Measurements from ENCODE around the gene SAFB2.

SAFB2 gene

DNA sequence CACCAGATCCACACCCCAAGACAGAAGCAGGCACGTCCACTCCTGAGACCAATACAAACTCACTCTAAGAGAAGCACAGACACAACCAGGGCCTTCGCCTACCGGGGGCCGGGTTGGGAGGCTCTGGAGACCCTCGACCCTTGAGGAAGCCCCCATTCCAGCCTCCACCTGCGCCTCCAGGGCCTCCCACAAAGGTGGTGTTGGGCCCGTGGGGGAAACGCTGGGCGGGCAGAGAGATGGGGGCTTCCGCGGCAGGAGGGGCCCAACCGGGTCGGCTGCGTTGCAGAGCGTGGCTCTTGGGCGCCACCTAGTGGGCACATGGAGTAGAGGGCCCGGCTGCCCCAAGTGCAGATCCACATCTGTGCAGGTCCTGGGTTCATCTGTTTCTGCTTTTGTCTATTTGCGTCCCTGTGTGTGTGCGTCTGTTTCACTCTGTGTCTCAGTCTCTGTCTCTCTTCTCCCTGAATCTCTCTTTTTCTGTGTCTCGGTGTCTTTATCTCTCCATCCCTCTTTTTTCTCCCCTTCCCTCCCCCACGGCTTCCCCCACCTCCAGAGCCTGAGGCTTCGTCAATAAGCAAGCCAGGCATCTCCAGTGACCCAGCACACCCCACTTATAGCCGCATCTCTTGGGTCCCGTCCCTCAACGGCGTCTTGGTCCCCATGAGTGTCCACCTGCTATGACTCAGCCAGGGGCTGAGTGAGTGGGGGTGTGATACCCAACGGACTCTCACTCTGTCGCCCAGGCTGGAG lies 44.3 kb downstream of the SAFB2 start:
- peak; percentile 55 for DNase-seq

GRCh38 chr19:5575590-5575989 lies 47.0 kb downstream of the SAFB2 start:
- DNase-seq = no peak

DNA sequence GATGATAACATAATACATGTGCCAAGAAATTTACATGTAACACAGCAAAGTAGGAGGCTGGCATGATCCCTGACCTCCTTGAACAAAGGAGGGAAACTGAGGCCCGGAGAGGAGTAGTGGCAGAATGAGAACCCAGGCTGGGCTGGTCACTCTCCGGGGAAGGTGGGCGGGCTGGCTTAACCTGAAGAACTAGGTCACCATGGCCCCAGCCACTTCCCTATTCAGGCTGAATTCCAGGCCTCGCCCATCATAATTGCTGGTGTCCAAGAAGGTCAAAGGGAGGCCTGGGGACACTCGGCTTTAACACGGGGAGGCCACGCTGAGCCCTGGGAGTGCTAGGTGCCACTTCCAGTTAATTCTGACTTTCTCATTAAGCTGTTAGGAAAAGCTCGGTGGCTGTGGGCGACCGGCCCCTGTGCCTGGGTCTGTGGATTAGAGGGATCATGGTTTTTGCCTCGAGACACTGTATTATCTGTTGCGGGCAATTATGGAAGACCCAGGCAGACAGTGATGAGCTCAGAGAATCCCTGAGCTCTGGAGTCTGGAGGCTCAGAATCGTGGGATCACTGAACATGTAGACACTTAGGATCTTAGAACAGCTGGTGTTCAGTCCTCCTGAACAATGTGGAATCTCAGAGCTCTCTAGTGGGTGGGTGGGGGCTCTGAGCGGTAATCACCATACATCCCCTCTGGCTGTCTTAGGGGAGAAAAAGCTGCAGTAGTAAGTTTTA lies 49.9 kb downstream of the SAFB2 start:
- DNase-seq = no peak

GRCh38 chr19:5571777-5572176 lies 50.8 kb downstream of the SAFB2 start:
- DNase-seq = no peak

- DNase-seq = no peak
Observed at GRCh38 chr19:5567970-5568407, 54.6 kb downstream of the SAFB2 start.

DNA sequence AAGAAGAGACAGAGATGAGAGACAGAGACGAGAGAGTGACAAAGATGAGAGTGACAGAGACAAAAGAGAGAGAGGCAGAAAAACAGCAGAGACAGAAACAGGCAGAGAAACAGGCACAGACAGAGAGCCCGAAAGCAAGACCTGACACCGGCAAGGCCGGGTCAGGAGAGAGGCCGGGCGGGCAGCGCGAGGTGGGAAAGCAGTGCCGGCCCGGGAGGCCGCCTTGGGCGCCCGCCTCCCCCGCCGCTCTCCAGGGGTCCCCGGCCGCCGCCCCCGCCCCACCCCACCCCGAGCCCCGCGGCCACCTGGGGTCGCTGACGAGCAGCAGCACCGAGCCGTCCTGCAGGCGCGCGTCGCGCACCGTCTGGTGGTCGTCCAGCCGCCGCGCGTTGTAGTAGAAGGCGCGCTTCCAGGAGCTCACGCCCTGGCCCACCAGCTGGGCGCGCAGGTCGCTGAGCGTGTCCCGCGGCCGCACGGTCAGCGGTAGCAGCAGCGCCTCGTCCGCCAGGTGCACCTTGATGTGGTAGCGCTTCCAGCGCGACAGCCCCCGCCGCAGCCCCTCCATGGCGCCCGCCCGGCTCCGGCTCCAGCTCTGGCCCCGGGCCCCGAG lies 55.1 kb downstream of the SAFB2 start, which contains the start of gene TINCR:
TINCR (minus strand) TSS at position 594 of the 610 bp plus-strand sequence.
- DNase-seq = no peak

GRCh38 chr19:5564930-5565329 lies 57.6 kb downstream of the SAFB2 start:
- no peak for DNase-seq

DNA sequence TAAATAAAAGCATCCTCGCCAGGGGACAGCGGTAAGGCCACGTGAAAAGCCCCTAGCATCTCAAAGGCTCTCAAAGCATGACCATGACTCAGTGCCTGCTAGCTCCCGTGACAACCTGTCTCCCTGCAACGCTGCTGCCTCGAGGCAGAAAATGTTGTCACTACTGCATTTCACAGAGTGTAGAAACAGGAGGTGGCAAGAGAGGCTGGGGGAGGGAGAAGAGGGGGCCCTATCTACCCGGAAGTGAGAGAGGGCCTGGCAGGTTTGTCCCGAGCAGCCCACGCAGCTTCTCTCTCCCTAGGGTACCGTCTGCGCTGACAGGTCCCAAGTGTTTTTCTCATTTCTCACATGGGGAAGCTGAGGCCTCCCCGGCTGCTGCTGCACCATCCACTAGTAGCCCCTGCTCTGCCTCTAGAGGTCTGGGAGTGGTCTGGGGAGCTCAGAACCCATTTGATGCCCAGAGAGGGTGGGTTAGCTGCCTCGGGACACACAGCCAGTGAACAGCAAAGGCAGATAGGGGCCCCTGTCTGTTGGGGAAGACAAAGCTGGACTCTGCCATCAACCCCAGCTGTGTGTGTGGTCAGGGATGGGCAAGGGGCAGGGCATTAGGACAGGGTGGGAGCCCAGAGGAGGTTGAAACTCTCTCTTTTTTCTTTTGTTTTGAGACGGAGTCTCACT lies 58.5 kb downstream of the SAFB2 start:
- DNase-seq = peak; percentile 63

- DNase-seq = no peak
Observed at GRCh38 chr19:5563008-5563431, 59.6 kb downstream of the SAFB2 start.

DNA sequence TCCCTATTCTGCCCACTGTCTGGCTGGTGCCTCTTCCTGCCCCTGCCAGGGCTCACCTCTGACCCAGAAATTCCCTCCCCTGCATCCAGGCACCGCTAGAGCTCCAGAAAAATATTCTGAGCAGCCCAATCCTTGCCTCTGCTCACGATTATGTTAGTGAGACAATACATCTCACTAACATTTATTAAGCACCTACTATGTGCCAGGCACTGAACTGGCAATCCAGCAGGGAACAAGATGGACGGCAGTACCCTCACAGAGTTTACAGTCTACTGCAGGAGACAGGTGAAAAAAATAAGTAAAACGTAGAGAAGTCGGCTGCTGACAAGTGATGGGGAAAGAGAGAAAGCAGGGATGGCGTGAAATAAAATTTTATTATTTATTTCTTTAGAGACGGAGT lies 60.3 kb downstream of the SAFB2 start:
- DNase-seq = no peak

DNA sequence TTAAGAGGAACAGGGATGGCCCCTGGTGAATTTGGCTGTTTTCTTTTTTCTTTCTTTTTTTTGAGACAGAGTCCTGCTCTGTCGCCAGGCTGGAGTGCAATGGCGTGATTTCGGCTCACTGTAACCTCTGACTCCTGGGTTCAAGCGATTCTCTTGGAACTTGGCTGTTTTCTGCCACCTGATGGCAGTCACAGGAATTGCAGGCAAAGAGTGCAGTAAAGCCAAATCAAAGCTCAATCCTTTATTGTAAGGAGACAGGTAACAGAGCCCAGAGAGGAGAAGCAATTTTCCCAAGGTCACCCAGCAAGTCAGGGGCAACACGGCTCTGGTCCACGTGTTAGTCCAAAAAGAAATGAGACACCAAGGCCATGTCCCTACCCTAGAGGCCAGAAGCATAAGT lies 61.0 kb downstream of the SAFB2 start:
- no peak for DNase-seq

GRCh38 chr19:5560156-5560555 lies 62.4 kb downstream of the SAFB2 start:
- no peak for DNase-seq

- no peak for DNase-seq
Observed at GRCh38 chr19:5559804-5560133, 62.8 kb downstream of the SAFB2 start.

- DNase-seq = no peak
Observed at GRCh38 chr19:5558101-5558621, 64.4 kb downstream of the SAFB2 start.

- DNase-seq = no peak
Observed at GRCh38 chr19:5557691-5558090, 64.9 kb downstream of the SAFB2 start.

DNA sequence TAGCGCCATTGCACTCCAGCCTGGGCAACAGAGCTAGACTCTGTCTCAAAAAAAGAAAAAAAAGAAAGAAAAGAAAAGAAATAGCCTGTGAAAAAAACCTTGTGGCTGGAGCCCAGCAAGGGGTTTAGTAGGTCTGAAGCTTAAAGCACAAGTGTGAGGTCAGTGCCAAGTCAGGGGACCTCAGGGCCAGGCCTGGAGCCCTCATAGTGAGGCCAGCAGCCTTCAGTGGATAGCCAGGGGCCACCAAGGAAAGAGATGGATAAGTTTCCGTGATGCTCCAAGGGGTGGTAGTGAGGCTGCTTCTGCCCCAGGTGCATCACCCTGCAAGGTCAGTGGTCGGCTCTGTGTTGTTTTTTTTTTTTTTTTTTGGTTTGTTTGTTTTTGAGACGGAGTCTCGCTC lies 67.7 kb downstream of the SAFB2 start:
- DNase-seq = no peak

DNA sequence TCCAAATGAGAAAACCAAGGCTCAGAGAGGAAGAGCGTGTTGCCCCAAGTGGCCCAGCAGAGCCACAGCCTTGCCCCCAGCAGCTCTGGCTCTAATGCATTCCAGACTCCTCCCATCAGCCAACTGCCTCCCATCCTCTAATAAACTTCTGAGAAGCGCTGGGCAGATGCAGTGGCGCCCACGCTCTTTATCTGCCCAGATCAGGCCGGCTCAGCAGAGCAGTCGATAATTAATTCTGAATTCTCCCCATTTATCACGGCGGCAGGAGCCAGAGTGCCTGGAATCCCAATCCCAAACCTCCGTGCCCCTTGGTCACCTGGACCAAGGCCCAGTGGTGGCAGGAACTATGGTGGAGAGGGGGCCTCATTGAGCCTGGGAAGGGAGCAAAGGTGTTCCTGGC lies 68.7 kb downstream of the SAFB2 start:
- no peak for DNase-seq

DNA sequence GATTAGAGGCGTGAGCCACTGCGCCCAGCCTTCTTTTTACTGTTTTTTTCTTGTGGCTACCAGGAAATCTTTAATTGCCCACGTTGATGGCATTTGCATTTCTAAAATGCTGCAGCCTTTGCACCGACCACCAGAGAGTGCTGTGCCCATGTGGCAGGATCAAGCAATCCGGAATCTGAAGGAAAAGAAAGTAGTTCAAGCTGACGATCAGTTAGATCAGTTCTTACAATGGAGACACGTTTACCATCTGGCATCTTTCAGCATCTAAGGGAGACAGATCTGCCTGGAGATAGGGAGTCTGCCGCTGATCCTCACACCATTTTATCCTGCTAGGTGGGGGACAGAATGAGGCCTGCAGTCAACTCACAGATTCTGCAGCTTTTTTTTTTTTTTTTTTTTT lies 74.7 kb downstream of the SAFB2 start:
- peak; percentile 51 for DNase-seq

- DNase-seq = no peak
Observed at GRCh38 chr19:5545984-5546383, 76.6 kb downstream of the SAFB2 start.

DNA sequence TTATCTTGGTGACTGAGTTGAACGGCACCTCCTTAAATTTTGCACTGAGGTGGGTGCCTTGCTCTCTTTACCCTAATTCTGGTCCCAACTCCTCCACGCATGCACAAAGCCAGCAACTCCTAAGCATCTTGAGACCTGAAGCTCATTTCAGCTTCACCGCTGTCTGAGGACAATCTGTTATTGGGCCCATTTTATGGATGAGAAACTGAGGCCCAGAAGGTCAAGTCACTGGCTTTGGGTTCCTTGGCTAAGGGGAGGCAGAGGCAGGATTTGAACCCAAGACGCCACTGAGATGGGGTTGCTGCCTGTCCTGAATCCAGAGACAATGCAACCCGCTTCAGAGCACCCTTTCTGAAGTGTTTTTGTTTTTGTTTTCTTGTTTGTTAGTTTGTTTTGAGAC lies 77.5 kb downstream of the SAFB2 start:
- no peak for DNase-seq

DNA sequence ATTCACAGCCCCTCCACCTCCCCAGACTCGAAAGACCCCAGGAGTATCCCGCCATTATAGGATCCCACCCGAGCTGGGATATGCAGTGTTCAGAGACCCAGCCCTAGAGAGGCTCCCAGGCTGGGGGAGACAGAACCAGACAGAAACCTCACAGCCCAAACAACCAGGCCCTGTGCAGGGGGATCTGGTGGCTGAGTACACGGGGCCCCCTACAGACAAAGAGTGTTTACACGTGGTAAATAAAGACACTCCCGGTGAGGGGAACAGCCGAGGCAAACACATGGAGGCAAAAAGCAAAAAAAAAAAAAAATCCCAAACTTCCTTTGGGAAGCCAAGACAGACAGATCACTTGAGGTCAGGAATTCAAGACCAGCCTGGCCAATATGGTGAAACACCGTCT lies 79.9 kb downstream of the SAFB2 start:
- DNase-seq = no peak

GRCh38 chr19:5541456-5541855 lies 81.1 kb downstream of the SAFB2 start:
- DNase-seq = no peak

GRCh38 chr19:5540208-5540607 lies 82.4 kb downstream of the SAFB2 start:
- DNase-seq = no peak
